IMR-90 (cell line): ENCODE results near the gene MYL11. TPM values are rescaled to one million over a fixed set of nuclear protein-coding genes. Genes with fewer than 3 reads are reported as not detected.

Source experiments
- ATAC-seq: fragments of 200-7000 bp; cut with Tn5 transposase; 2 replicates; pipeline ENCODE4 v1.9.1; 2020; ENCODE audit warnings: low read depth, mild to moderate bottlenecking, moderate library complexity
- BruUV-seq: library from RNA; stranded (reverse); fragments of 400-500 nt; replicated peaks from 2 replicates; lab custom pipeline; 2021; lab: Mats Ljungman, UMichigan
- CTCF ChIA-PET: fragments of 300-600 bp; formaldehyde crosslinking; extraction: SDS; loops from one replicate; lab custom pipeline; 2021; ENCODE audit warnings: antibody characterized with exemption; lab: Yijun Ruan, JAX
- POLR2A ChIA-PET: fragments of 300-600 bp; sonication (Branson Sonifier 250); formaldehyde crosslinking; loops from one replicate; lab custom pipeline; 2022; ENCODE audit warnings: antibody characterized with exemption; ENCODE audit not compliant: unreplicated experiment; lab: Charles Lee
- DNase-seq: peaks from one replicate; pipeline ENCODE4 v3.0.0; 2013
- H2AFZ ChIP-seq: replicated peaks from 2 replicates; pipeline ENCODE3; 2013; ENCODE audit warnings: low read length, mild to moderate bottlenecking; ENCODE audit not compliant: poor library complexity
- H2AK5ac ChIP-seq: 2 replicates; pipeline ENCODE4 v1.6.1; 2013; ENCODE audit warnings: low read depth, low read length, inconsistent platforms
- H2AK9ac ChIP-seq: replicated peaks from 2 replicates; pipeline ENCODE3; 2013; ENCODE audit warnings: mild to moderate bottlenecking, low read depth, low read length, moderate library complexity; ENCODE audit not compliant: poor library complexity
- H2BK120ac ChIP-seq: 2 replicates; pipeline ENCODE4 v1.6.1; 2013; ENCODE audit warnings: low read depth, low read length, inconsistent platforms
- H2BK15ac ChIP-seq: 3 replicates; pipeline ENCODE4 v1.6.1; 2013; ENCODE audit warnings: low read depth, low read length, inconsistent platforms
- H2BK20ac ChIP-seq: 2 replicates; pipeline ENCODE4 v1.6.1; 2013; ENCODE audit warnings: low read depth, mild to moderate bottlenecking, inconsistent platforms, low read length, moderate library complexity
- H2BK5ac ChIP-seq: 2 replicates; pipeline ENCODE4 v1.6.1; 2013; ENCODE audit warnings: mild to moderate bottlenecking, low read depth, low read length, inconsistent platforms; ENCODE audit not compliant: poor library complexity, severe bottlenecking
- H3K14ac ChIP-seq: replicated peaks from 2 replicates; pipeline ENCODE4 v1.6.1; 2013; ENCODE audit warnings: low read depth, low read length, inconsistent platforms
- H3K18ac ChIP-seq: 2 replicates; pipeline ENCODE4 v1.6.1; 2013; ENCODE audit warnings: low read depth, low read length, control low read depth
- H3K23ac ChIP-seq: 2 replicates; pipeline ENCODE4 v1.6.1; 2013; ENCODE audit warnings: low read depth, low read length, inconsistent platforms
- H3K27ac ChIP-seq: 2 replicates; pipeline ENCODE4 v1.5.1; 2013; ENCODE audit warnings: mild to moderate bottlenecking, control low read depth, low read length; ENCODE audit not compliant: insufficient read depth
- H3K27me3 ChIP-seq: 2 replicates; pipeline ENCODE4 v1.6.1; 2013; ENCODE audit warnings: low read length; ENCODE audit not compliant: control insufficient read depth, insufficient read depth
- H3K36me3 ChIP-seq: 2 replicates; pipeline ENCODE4 v1.6.1; 2013; ENCODE audit warnings: low read length, mixed read lengths; ENCODE audit not compliant: control insufficient read depth, insufficient read depth
- H3K4ac ChIP-seq: 2 replicates; pipeline ENCODE4 v1.6.1; 2013; ENCODE audit warnings: low read depth, low read length, inconsistent platforms
- H3K4me1 ChIP-seq: 2 replicates; pipeline ENCODE4 v1.6.1; 2013; ENCODE audit warnings: low read length, mixed read lengths; ENCODE audit not compliant: control insufficient read depth, insufficient read depth
- H3K4me2 ChIP-seq: 2 replicates; pipeline ENCODE4 v1.6.1; 2013; ENCODE audit warnings: low read depth, mild to moderate bottlenecking, control low read depth, low read length, moderate library complexity
- H3K4me3 ChIP-seq: 2 replicates; pipeline ENCODE4 v1.5.1; 2013; ENCODE audit warnings: low read depth, mild to moderate bottlenecking, control low read depth, low read length, moderate library complexity; ENCODE audit not compliant: insufficient read depth
- H3K56ac ChIP-seq: 2 replicates; pipeline ENCODE4 v1.6.1; 2013; ENCODE audit warnings: low read length, inconsistent platforms; ENCODE audit not compliant: insufficient read depth; ENCODE audit errors: extremely low read depth
- H3K79me1 ChIP-seq, 2 experiments: 2 replicates each; pipeline ENCODE4 v1.6.1; 2013; ENCODE audit warnings: low read length in 2 of 2, inconsistent platforms in 1 of 2, low read depth in 1 of 2
- H3K9ac ChIP-seq: 2 replicates; pipeline ENCODE4 v1.6.1; 2013; ENCODE audit warnings: low read depth, low read length, control low read depth
- H3K9me1 ChIP-seq: 2 replicates; pipeline ENCODE4 v1.6.1; 2013; ENCODE audit warnings: low read length, inconsistent platforms; ENCODE audit not compliant: insufficient read depth
- H3K9me3 ChIP-seq: 2 replicates; pipeline ENCODE4 v1.6.1; 2013; ENCODE audit warnings: low read length; ENCODE audit not compliant: control insufficient read depth, insufficient read depth
- H4K20me1 ChIP-seq: 2 replicates; pipeline ENCODE4 v1.6.1; 2013; ENCODE audit warnings: low read length, inconsistent platforms; ENCODE audit not compliant: insufficient read depth
- H4K5ac ChIP-seq: 2 replicates; pipeline ENCODE4 v1.6.1; 2013; ENCODE audit warnings: mild to moderate bottlenecking, low read depth, low read length, control low read depth
- H4K8ac ChIP-seq, 2 experiments: 2 replicates each; pipeline ENCODE4 v1.6.1; 2013; ENCODE audit warnings: low read depth in 2 of 2, low read length in 2 of 2, control low read depth in 1 of 2, inconsistent platforms in 1 of 2
- H4K91ac ChIP-seq: 2 replicates; pipeline ENCODE4 v1.6.1; 2013; ENCODE audit warnings: low read depth, low read length, inconsistent platforms; ENCODE audit not compliant: insufficient read depth
- BHLHE40 ChIP-seq: fragments of 150-350 bp; IDR thresholded peaks from 2 replicates; pipeline ENCODE4 v1.6.1; 2016; ENCODE audit warnings: mild to moderate bottlenecking, low read depth, low read length
- CEBPB ChIP-seq: IDR thresholded peaks from 2 replicates; pipeline ENCODE4 v1.6.1; 2012; ENCODE audit warnings: low read depth, low read length, improper control_type of control experiment
- CHD1 ChIP-seq: IDR thresholded peaks from 2 replicates; pipeline ENCODE4 v1.6.1; 2012; ENCODE audit warnings: low read depth, low read length, improper control_type of control experiment
- FOS ChIP-seq: fragments of 150-350 bp; IDR thresholded peaks from 2 replicates; pipeline ENCODE4 v1.6.1; 2016; ENCODE audit warnings: low read depth, low read length
- MAZ ChIP-seq: IDR thresholded peaks from 2 replicates; pipeline ENCODE4 v1.6.1; 2012; ENCODE audit warnings: low read depth, mild to moderate bottlenecking, low read length, improper control_type of control experiment, moderate library complexity, borderline replicate concordance
- POLR2A ChIP-seq: IDR thresholded peaks from 2 replicates; pipeline ENCODE4 v1.6.1; 2012; ENCODE audit warnings: mild to moderate bottlenecking, low read depth, low read length
- SMC3 ChIP-seq: fragments of 150-350 bp; IDR thresholded peaks from 2 replicates; pipeline ENCODE4 v1.6.1; 2016; ENCODE audit warnings: low read depth, mild to moderate bottlenecking, antibody characterized with exemption, low read length, moderate library complexity
- whole genome bisulfite sequencing, 2 experiments: methylation state at CpG; one replicate each; pipeline versions ENCODE4 v1.1.5 to v1.1.7; 2013; ENCODE audit warnings: missing lambda C conversion rate in 2 of 2; ENCODE audit not compliant: insufficient read length in 1 of 2; ENCODE audit errors: extremely low coverage in 2 of 2; 5-methylcytosine and 5-hydroxymethylcytosine counted together
- dilution Hi-C: fragments of 300-500 bp; cut with HindIII; formaldehyde crosslinking; loops from one replicate; pipeline ENCODE4 v1.14.3; 2018; ENCODE audit warnings: low sequenced_read_pairs; ENCODE audit not compliant: unreplicated experiment
- in situ Hi-C: fragments of 300-500 bp; cut with MboI; formaldehyde crosslinking; loops from 3 replicates; pipeline ENCODE4 v1.14.3; 2019; ENCODE audit warnings: low sequenced_read_pairs, inconsistent platforms, mixed read lengths
- intact Hi-C: fragments of 100-400 bp; cut with micrococcal nuclease; formaldehyde crosslinking; loops from 2 replicates; pipeline ENCODE4 v1.10.0; 2022
- polyA plus RNA-seq, 3 experiments: library from polyadenylated mRNA; depleted of rRNA; stranded (reverse); fragments of >200 nt; gene quantifications; 2 replicates each; pipeline ENCODE4 v1.2.3, GENCODE V29; 2012; ENCODE audit warnings: low replicate concordance in 1 of 3
- total RNA-seq: library from RNA; depleted of rRNA; stranded (reverse); fragments of >200 nt; gene quantifications from 2 replicates; pipeline ENCODE4 v1.2.3, GENCODE V29; 2012

MYL11 gene
- total and polyA plus RNA-seq, 2 of the 4 experiments (the other 2 are of a cell fraction), result 1.1 TPM; not detected in 1

DNA sequence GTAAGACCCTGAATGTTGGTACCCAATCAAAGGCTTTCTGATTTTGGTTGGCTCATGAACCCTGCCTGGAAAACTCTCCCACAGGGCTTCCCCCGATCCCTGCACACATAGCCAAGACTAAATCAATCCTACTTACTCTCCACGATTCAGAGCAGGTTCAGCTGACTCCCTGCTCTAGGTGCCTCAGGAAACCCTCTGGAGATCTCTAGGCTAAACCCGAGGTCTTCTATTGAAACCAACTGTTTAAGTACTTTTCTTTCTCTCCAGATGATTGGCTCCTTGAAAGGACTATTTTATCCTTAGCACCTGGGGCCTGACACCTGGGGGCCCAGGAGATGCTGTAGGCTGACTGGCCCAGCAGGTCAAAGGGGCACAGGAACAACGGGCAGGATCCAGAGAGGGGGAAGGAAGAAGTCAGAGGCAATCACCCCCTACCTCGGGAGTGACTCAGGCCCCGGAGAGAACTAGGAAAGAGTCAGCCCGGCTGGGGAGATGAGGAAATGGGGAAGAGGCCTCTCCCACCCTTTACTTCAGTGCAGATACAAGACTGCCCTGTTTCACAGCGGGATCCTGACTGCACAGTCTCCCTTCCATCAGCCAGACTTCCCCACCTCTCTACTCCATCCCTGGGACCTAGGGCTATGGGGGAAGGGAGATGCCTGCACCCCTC, 6.3 kb upstream of the MYL11 start:
- no peak overlapping the region for H2BK120ac ChIP-seq

More for the DNA sequence above, 6.3 kb upstream of the MYL11 start:
- ChIA-PET POLR2A (interaction anchor here (0.5 kb wide), 1 partner anchor 200 kb away, joined by 3 read pairs; no protein-coding TSS in a partner anchor), CTCF (interaction anchor here (1.0 kb wide), 1 partner anchor 27 kb away, joined by 3 read pairs; the partner anchor contains the start of gene ZNF48)
- Histone ChIP-seq H2AFZ (peak overlapping the region; percentile 61), H3K9me3 (no peaks in the 10 kb centered on the region), H3K4me2 (peak overlapping the region; percentile 99), H4K20me1 (peaks cover 48% of the 10 kb centered on the region), H4K8ac (peak overlapping the region in 1 of 2 experiments; percentile 28; a peak in 1 of 4 replicates), H3K4me3 (peak overlapping the region; percentile 86), H2BK15ac (no peak overlapping the region), H3K4ac (peak overlapping the region; percentile 79), H2AK5ac (peak overlapping the region; percentile 90), H3K9me1 (peaks cover 17% of the 10 kb centered on the region), H3K14ac (peak overlapping the region; percentile 96), H3K18ac (no peak overlapping the region), H3K23ac (peak overlapping the region; percentile 87), H3K36me3 (peaks cover 16% of the 10 kb centered on the region), H4K5ac (no peak overlapping the region), H3K56ac (peak overlapping the region; percentile 45), H3K4me1 (peaks cover 3% of the 10 kb centered on the region; the same call in 1 of the 2 replicates), H2BK5ac (peak overlapping the region; percentile 66), H4K91ac (no peak overlapping the region; the same call in 1 of the 2 replicates), H2AK9ac (peak overlapping the region; percentile 99), H3K27me3 (no peaks in the 10 kb centered on the region), H3K9ac (peak overlapping the region; percentile 90), H3K79me1 (peaks cover 5 to 60% of the 10 kb centered on the region in 2 experiments), H2BK20ac (no peak overlapping the region), H3K27ac (peak overlapping the region; percentile 82)
- peak; percentile 4 for ATAC-seq
- TF ChIP-seq SMC3 (0 out of 2 replicates have a peak, but pooled peaks have one; percentile 9), FOS (0 out of 2 replicates have a peak, but pooled peaks have one; percentile 27), MAZ (peak; percentile 51; the same call in 1 of the 2 replicates), BHLHE40 (no peak), CHD1 (no peak), CEBPB (peak; percentile 64; the same call in 1 of the 2 replicates), POLR2A (peak; percentile 57; the same call in 1 of the 2 replicates)
- in situ Hi-C loops (no loop called here), intact Hi-C loops (loop anchor here (1.0 to 2.0 kb wide), 2 partner anchors 41 to 275 kb away; no protein-coding TSS in a partner anchor), dilution Hi-C loops (no loop called here)
- WGBS, 2 experiments, result 0% methylated on average over 1 of the region's 8 CpGs; no CpG with 5 or more reads in 1 of the 2 experiments
- BruUV-seq, result no TSS peak
- peak; percentile 59 for DNase-seq
